ENCODE measurements around the gene KRTAP4-12. TPM values are rescaled to one million over a fixed set of nuclear protein-coding genes. Genes with fewer than 3 reads are reported as not detected.
"Not testable (repeated sequence)": the region's sequence is repeated elsewhere in the genome, so short reads cannot be mapped to it uniquely, and the experiment has no call there.

The KRTAP4-12 gene
- total RNA-seq, 4 donors from 2014 or later: not detected

DNA sequence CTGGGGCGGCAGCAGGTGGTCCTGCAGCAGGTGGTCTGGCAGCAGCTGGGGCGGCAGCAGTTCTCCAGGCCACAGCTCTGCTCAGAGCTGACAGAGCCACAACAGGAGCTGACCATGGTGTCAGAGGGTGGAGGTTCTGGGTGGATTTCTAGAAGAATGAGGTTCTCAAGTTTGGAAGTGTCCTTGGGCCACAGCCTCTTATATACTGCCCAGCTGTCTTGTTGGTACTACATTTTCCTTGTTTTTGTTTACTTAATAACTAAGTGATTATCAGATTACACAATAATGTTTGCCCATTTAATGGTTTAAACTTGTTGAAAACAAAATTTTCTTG is 25.6 kb upstream of the KRTAP4-12 start, which contains the start of gene KRTAP4-5:
TSS of gene KRTAP4-5 (minus strand) at position 174 of the 334 bp plus-strand sequence. CDS start at position 116, 58 bp downstream.
- no peaks in the 10 kb centered on the region for H3K36me3 ChIP-seq
- in situ Hi-C loops (cut with MboI; ENCODE audit: low pct_ligation_motif_present in 1 of 4, low pct_unique_long_range_greater_than_20kb in 1 of 4, low sequenced_read_pairs in 3 of 4): no loop called here
- 83% methylated on average over 1 of the region's 2 CpGs; no CpG with 5 or more reads in 1 of the 2 donors for WGBS, 2 donors (ENCODE audit: low coverage in 1 of 2)
- H3K9me3 ChIP-seq: no peaks in the 10 kb centered on the region
- TF ChIP-seq POLR2A (IDR thresholded peaks at IDR 0.05) (no peak), POLR2AphosphoS5 (IDR thresholded peaks at IDR 0.05) (no peak), EP300 (IDR thresholded peaks at IDR 0.05; ENCODE audit: low read depth) (no peak)
- TF ChIP-seq, protein P1, sequence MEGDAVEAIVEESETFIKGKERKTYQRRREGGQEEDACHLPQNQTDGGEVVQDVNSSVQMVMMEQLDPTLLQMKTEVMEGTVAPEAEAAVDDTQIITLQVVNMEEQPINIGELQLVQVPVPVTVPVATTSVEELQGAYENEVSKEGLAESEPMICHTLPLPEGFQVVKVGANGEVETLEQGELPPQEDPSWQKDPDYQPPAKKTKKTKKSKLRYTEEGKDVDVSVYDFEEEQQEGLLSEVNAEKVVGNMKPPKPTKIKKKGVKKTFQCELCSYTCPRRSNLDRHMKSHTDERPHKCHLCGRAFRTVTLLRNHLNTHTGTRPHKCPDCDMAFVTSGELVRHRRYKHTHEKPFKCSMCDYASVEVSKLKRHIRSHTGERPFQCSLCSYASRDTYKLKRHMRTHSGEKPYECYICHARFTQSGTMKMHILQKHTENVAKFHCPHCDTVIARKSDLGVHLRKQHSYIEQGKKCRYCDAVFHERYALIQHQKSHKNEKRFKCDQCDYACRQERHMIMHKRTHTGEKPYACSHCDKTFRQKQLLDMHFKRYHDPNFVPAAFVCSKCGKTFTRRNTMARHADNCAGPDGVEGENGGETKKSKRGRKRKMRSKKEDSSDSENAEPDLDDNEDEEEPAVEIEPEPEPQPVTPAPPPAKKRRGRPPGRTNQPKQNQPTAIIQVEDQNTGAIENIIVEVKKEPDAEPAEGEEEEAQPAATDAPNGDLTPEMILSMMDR (IDR thresholded peaks at IDR 0.05): no peak
- H3K4me1 ChIP-seq: no peaks in the 10 kb centered on the region
- intact Hi-C loops (cut with DNase I; ENCODE audit: low total_unique reads): no loop called here
- H3K27me3 ChIP-seq: peaks cover 12% of the 10 kb centered on the region
- H3K4me3 ChIP-seq: no peak within 1 kb of the TSS
- no peak within 1 kb of the TSS for H3K27ac ChIP-seq
- DNase-seq: no peak

DNA sequence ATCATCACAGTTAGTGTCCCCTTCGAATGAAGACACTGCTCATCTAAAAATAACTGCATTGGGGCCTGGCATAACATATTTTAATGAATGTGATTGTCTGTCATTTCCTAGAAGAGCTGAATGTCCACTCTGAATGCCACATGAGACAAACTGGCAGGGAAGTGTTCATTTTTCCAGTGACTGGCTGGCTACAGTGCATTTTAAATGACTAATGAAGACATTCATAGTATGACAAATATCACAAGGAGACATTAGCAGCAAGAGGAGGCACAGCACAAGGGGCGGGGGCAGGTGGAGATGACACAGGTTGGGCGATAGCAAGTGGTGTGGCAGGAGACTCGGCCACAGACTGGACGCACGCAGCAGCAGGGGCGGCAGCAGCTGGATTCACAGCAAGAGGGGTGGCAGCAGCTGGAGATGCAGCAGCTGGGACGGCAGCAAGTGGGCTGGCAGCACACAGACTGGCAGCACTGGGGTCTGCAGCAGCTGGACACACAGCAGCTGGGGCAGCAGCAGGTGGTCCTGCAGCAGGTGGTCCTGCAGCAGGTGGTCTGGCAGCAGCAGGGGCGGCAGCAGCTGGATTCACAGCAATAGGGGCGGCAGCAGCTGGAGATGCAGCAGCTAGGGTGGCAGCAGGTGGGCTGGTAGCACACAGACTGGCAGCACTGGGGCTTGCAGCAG is 25.1 kb upstream of the KRTAP4-12 start:
- H3K4me1 ChIP-seq; H3K36me3 ChIP-seq; intact Hi-C loops (cut with DNase I; ENCODE audit: low total_unique reads); H3K4me3 ChIP-seq; H3K27me3 ChIP-seq; DNase-seq; H3K27ac ChIP-seq; H3K9me3 ChIP-seq; in situ Hi-C loops (cut with MboI; ENCODE audit: low pct_ligation_motif_present in 1 of 4, low pct_unique_long_range_greater_than_20kb in 1 of 4, low sequenced_read_pairs in 3 of 4): not testable (repeated sequence)
- 81 to 84% methylated on average over 6 to 10 of the region's 10 CpGs for WGBS, 2 donors (ENCODE audit: low coverage in 1 of 2)

- Histone ChIP-seq H3K27ac (no peak overlapping the region), H3K4me1 (no peaks in the 10 kb centered on the region), H3K27me3 (peaks cover 9% of the 10 kb centered on the region), H3K9me3 (peaks cover 5 to 7% of the 10 kb centered on the region in 2 donors), H3K36me3 (no peaks in the 10 kb centered on the region), H3K4me3 (no peak overlapping the region)
- intact Hi-C loops (cut with DNase I; ENCODE audit: low total_unique reads) (no loop called here), in situ Hi-C loops (cut with MboI; ENCODE audit: low pct_ligation_motif_present in 1 of 4, low pct_unique_long_range_greater_than_20kb in 1 of 4, low sequenced_read_pairs in 3 of 4) (no loop called here)
- DNase-seq: no peak
- 81 to 89% methylated on average over 1 to 2 of the region's 2 CpGs for WGBS, 2 donors (ENCODE audit: low coverage in 1 of 2)
- TF ChIP-seq, protein P1 (IDR thresholded peaks at IDR 0.05): no peak
- TF ChIP-seq POLR2AphosphoS5 (IDR thresholded peaks at IDR 0.05): no peak
- no peak for TF ChIP-seq POLR2A (IDR thresholded peaks at IDR 0.05)
- no peak for TF ChIP-seq EP300 (IDR thresholded peaks at IDR 0.05; ENCODE audit: low read depth)
These were observed 23.7 kb upstream of the KRTAP4-12 start for GRCh38 chr17:41147531-41148204.

- no peak for TF ChIP-seq POLR2AphosphoS5 (IDR thresholded peaks at IDR 0.05)
- TF ChIP-seq, protein P1 (IDR thresholded peaks at IDR 0.05): no peak
- Histone ChIP-seq H3K9me3 (peaks cover 9 to 11% of the 10 kb centered on the region in 2 donors), H3K4me3 (no peak overlapping the region), H3K4me1 (no peaks in the 10 kb centered on the region), H3K27me3 (no peaks in the 10 kb centered on the region), H3K27ac (no peak overlapping the region), H3K36me3 (no peaks in the 10 kb centered on the region)
- WGBS, 2 donors (ENCODE audit: low coverage in 1 of 2): 87 to 94% methylated on average over 2 of the region's 2 CpGs
- intact Hi-C loops (cut with DNase I; ENCODE audit: low total_unique reads) (no loop called here), in situ Hi-C loops (cut with MboI; ENCODE audit: low pct_ligation_motif_present in 1 of 4, low pct_unique_long_range_greater_than_20kb in 1 of 4, low sequenced_read_pairs in 3 of 4) (no loop called here)
- DNase-seq: no peak
These were observed 21.3 kb upstream of the KRTAP4-12 start for GRCh38 chr17:41145261-41145660.

Data from transverse colon (tissue), 4 donors.